ENCODE data around the gene SEC22A. TPM values are rescaled to one million over a fixed set of nuclear protein-coding genes. Genes with fewer than 3 reads are reported as not detected.
A peak's percentile ranks its signal among the peaks of the same experiment; 100 is the strongest.

The SEC22A gene
- total and polyA plus RNA-seq, 9 donors = 10.2 to 45.3 (median 19.9) TPM

DNA sequence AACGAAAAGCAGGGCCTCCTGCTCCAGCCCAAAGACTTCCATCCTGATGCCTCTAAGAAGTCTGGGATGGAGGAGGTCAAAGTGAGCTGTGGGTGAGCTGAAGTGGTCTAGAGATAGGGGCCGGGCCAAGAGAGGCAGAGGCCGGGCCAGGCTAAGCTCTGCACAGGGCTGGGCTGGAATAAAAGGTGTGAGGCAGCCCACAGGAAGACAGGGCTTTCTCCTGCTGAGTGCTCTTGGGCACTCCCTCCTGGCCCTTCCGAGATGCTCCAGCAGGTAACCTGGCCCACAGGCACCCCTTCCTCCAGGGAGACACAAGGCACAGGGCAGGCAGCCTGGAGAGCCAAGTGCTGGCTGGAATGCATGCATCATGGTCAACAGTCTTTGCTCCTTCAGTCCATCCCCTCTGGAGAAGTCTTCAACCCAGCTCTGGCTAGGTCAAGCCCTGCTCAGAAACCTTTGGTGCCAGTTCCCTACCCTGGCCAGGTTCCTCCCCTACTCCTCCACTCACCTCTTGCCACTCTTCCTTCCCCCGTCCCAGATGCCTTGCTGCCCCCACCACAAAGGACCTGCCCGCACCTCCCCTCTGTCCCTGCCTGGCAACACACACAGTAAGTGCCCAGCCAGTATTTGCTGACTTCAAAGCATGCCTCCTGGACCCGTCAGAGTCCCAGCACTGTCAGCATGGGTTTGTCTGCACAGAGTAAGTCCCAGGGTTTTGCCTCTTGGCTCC lies 93.6 kb downstream of the SEC22A start:
- peak in 1 of 5 donors; percentile 5 for DNase-seq

DNA sequence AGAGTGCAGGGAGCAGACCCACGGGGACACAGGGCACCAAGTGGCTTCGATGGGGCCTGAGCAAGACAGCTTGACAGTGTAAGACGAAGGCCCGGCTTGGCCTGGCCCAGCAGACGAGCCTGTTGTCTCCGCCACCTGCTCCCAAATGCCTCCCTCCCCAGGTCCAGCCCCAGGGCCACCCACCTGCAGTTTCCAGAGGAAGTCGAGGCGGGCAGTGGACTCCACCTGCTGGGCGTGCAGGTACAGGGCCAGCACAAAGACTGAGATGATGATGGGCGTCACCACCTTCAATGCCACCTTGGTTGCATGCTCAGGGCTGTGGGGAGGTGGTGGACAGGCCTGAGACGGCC lies 94.1 kb downstream of the SEC22A start:
- Histone ChIP-seq H3K9me3 (no peaks in the 10 kb centered on the region), H3K27me3 (no peaks in the 10 kb centered on the region), H3K4me1 (ENCODE audit: insufficient read depth) (no peaks in the 10 kb centered on the region), H3K36me3 (no peaks in the 10 kb centered on the region), H3K27ac (no peak overlapping the region), H3K4me3 (no peak overlapping the region)
- TF ChIP-seq, protein P1, sequence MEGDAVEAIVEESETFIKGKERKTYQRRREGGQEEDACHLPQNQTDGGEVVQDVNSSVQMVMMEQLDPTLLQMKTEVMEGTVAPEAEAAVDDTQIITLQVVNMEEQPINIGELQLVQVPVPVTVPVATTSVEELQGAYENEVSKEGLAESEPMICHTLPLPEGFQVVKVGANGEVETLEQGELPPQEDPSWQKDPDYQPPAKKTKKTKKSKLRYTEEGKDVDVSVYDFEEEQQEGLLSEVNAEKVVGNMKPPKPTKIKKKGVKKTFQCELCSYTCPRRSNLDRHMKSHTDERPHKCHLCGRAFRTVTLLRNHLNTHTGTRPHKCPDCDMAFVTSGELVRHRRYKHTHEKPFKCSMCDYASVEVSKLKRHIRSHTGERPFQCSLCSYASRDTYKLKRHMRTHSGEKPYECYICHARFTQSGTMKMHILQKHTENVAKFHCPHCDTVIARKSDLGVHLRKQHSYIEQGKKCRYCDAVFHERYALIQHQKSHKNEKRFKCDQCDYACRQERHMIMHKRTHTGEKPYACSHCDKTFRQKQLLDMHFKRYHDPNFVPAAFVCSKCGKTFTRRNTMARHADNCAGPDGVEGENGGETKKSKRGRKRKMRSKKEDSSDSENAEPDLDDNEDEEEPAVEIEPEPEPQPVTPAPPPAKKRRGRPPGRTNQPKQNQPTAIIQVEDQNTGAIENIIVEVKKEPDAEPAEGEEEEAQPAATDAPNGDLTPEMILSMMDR (IDR thresholded peaks at IDR 0.05) = no peak
- TF ChIP-seq EP300 (IDR thresholded peaks at IDR 0.05) (no peak), POLR2A (IDR thresholded peaks at IDR 0.05) (no peak)
- 71 to 82% (median 72%) methylated on average over 10 to 11 of the region's 11 CpGs for WGBS, 3 donors
- intact Hi-C loops (cut with DNase I) = no loop called here
- DNase-seq = peak in 1 of 5 donors; percentile 7

More for the DNA sequence above, 93.6 kb downstream of the SEC22A start:
- 83 to 88% (median 86%) methylated on average over 7 of the region's 7 CpGs for WGBS, 3 donors
- Histone ChIP-seq H3K27me3 (no peaks in the 10 kb centered on the region), H3K9me3 (no peaks in the 10 kb centered on the region), H3K4me1 (ENCODE audit: insufficient read depth) (no peaks in the 10 kb centered on the region), H3K4me3 (no peak overlapping the region), H3K36me3 (no peaks in the 10 kb centered on the region), H3K27ac (no peak overlapping the region)
- intact Hi-C loops (cut with DNase I) = no loop called here
- TF ChIP-seq EP300 (IDR thresholded peaks at IDR 0.05) (no peak), POLR2A (IDR thresholded peaks at IDR 0.05) (no peak)
- TF ChIP-seq, protein P1 (IDR thresholded peaks at IDR 0.05) = no peak

- Histone ChIP-seq H3K36me3 (no peaks in the 10 kb centered on the region), H3K9me3 (no peaks in the 10 kb centered on the region), H3K4me1 (ENCODE audit: insufficient read depth) (no peaks in the 10 kb centered on the region), H3K4me3 (no peak overlapping the region), H3K27ac (no peak overlapping the region), H3K27me3 (no peaks in the 10 kb centered on the region)
- intact Hi-C loops (cut with DNase I) = no loop called here
- TF ChIP-seq POLR2A (IDR thresholded peaks at IDR 0.05) = no peak
- TF ChIP-seq, protein P1 (IDR thresholded peaks at IDR 0.05) = no peak
- no peak for TF ChIP-seq EP300 (IDR thresholded peaks at IDR 0.05)
- DNase-seq = peak in 1 of 5 donors; percentile 8
- WGBS, 3 donors = 89 to 96% (median 90%) methylated on average over 7 of the region's 7 CpGs
Observed at GRCh38 chr3:123296261-123296660, 94.5 kb downstream of the SEC22A start.

DNA sequence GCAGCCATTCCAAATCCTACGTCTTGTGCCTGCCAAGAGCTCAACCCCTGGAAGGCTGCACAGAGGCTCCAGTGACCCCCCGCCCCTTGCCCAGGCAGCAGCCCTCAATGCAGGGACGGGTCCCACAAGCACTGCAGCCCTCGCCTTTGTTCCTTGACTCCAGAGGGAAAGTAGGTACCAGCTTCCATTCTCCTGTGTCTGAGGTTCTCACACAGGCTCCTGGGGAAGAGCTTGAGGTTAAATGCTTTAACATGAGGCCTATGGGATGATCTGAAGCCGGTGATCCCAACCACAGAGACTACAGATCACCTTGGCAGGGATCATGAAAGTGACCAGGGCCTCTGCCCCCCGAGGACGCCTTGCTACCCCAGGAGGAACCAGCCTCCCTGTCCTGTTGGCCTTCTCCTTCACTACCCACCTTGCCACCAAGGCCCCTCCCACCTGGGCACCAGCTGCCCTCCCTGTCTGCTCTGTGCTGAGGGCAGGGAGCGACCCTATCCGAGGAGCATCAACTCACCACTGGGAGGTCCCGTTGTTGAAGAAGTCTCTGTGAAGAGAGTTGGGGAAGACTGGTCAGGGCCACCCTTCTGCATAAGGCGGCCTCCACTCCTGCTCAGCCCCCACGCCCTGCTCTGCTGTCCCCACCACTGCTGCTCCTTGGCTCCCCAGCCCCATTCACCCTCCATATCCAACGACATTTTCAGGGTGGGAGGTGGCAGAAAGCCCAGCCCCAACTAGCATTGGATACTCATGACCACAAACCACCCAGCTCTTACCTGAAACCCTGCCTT lies 95.3 kb downstream of the SEC22A start:
- no peaks in the 10 kb centered on the region for H3K36me3 ChIP-seq
- H3K9me3 ChIP-seq = no peaks in the 10 kb centered on the region
- H3K27me3 ChIP-seq = no peaks in the 10 kb centered on the region
- peak in 1 of 5 donors; percentile 13 for DNase-seq
- H3K27ac ChIP-seq = no peak overlapping the region
- TF ChIP-seq EP300 (IDR thresholded peaks at IDR 0.05) (no peak), POLR2A (IDR thresholded peaks at IDR 0.05) (no peak)
- TF ChIP-seq, protein P1 (IDR thresholded peaks at IDR 0.05) = no peak
- WGBS, 3 donors = 80 to 85% (median 82%) methylated on average over 13 of the region's 13 CpGs
- H3K4me1 ChIP-seq (ENCODE audit: insufficient read depth) = no peaks in the 10 kb centered on the region
- H3K4me3 ChIP-seq = no peak overlapping the region
- intact Hi-C loops (cut with DNase I) = no loop called here
